GM04503 (cell line): ENCODE measurements around the gene EPB41L1.

ENCODE experiments used
- DNase-seq: peaks from one replicate; pipeline ENCODE4 v3.0.0-alpha.2; 2012; ENCODE audit warnings: low read depth

Gene EPB41L1

DNA sequence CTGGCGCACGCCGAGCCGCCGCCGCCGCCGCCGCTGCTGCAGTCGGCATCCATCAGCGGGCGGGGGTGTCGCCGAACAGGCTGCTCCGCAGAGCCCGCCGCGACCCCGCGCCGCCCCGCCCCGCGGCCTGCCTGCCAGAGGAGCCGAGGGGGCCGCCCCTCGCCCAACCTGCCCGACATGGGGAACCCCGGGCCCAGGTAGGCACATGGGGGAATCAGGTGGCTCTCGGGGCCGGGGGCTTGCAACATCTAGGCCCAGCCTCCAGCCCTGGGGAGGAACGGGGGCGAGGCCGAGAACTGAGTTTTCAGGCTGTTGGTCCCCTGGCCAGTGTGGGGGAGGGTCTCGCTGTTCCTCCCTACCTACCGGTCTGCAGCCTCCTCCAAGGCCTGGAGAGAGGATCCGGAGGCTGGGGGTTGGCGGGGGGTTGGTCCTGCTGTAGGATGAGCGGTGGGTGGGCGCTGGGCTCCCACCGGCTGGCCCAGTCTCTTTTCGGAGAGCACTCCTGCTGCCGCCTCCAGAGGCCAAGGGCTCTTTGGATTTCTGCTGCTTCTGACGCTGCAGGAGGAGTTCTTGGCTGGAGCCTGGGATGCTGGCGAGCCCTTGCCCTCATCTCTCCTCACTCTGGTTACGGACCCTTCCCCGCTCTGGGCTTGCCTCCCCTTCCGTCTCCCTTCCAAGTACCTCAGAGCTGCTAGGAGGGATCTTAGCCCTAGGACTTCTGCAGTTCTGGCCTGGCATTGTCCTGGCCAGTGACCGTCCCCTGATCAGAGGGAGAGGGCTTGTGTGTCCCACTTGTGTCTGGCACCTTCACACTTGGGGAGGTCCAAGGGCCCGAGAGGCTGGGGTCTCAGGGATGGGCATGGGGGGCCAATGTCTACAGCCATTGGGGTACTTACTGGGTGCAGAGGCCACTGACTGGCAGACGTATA is at the start of gene EPB41L1:
TSS of gene EPB41L1 (plus strand) at position 41 of the 929 bp plus-strand sequence. CDS start 19,038 bp downstream, outside the sequence.
- DNase-seq: no peak

DNA sequence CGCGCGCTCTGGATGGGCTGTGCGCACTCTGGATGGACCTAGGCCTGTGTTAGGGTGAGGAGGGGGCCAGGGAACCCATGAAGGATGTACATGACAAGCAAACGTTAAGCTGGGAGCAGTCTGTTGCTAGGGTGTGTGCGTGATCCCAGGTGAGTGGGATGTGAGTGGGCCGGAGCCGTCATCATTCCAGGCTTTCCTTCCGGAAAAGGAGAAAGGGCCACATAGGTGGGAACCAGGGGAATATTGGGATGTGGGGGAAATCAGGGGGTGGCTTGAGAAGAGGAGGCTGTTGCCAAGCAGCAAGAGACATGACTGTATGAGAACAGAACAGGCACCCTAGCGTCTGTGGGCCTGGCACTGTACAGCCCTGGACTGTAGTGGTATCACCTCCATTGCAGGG is 49.7 kb upstream of the EPB41L1 start:
- DNase-seq: no peak

DNA sequence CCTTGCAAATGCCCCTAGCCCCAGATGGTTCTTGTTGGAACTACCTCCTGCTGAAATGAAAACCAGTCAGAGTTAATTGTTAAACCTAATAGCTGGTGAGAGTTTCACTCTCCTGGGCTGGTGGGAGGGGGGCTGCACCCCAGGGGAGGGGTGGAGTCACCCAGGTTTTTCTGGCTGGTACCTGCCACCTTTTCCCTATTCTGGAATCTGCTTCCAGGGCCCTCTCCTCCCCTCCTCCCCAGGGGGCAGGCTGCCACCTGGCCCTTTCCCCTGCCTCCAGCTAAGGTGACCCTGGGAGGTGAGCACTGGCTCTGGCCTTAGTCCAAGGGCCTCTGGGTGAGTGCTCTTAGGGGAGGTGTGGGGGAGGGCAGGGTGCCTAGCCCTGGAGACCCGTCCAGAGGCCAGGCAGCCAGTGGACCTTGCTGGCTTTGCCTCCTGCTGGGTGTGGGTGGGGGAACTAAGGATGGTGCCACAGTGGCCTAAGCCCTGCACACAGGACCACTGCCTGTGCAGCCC is 48.8 kb upstream of the EPB41L1 start:
- DNase-seq: no peak

DNA sequence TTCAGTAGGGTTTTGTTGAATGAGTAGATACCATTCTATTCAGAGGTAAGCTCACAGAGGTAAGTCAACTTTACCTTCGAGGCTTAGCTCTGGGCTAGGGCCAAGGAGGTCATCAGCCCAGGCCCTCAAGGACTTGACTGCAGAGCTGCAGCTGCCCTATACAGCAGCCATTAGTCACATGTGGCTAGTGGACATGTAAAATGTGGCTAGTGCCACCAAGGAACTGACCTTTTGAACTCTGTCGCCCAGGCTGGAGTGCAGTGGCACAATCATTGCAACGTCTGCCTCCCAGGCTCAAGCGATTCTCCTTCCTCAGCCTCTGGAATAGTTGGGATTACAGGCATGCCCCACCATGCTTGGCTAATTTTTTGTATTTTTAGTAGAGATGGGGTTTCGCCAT is 47.9 kb upstream of the EPB41L1 start:
- no peak for DNase-seq

DNA sequence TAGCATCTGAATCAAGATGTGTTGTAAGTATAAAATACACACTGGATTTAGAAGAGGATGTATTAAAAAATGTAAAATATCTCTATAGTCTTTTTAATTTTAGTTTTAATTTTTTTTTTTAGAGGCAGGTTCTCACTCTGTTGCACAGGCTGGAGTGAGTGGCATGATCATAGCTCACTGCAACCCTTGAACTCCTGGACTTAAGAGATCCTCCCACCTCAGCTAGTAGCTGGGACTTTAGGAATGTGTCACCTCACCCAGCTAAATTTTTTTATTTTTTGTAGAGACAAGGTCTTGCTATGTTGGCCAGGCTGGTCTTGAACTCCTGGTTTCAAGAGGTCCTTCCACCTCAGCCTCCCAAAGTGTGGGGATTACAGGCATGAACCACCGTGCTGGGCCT is 46.7 kb upstream of the EPB41L1 start:
- DNase-seq: no peak

DNA sequence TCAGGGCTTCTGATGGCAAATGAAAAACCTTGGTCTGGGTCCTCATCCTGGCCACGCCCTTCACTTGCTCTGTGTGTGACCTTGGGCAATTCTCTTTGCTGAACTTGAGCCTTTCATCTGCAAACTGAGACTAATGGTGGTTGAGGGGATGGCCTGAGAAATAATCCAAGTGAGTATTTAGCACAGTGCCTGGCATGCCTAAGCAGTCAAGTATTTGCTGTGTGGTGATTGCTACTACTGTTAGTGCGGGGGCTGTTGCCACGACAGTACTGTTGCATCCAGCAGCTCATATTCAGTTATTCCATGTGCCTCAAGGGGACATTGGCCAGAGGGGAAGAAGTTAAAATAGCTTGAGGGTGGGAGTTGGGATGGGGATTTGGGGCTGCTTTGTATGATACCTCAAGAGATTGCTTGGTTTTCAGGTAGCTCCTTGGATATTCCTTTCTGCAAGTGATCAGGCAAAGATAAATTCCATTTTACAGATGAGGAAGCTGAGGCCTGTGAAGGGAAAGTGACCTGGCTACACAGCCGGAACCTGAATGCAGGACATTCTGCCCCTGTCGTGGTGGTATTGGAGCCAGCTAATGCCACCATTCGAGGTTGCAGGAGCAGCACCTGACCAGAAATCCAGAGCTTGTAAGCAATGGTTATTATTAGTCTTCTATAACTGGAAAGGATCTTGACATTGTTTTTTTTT is 45.1 kb upstream of the EPB41L1 start:
- DNase-seq: no peak

DNA sequence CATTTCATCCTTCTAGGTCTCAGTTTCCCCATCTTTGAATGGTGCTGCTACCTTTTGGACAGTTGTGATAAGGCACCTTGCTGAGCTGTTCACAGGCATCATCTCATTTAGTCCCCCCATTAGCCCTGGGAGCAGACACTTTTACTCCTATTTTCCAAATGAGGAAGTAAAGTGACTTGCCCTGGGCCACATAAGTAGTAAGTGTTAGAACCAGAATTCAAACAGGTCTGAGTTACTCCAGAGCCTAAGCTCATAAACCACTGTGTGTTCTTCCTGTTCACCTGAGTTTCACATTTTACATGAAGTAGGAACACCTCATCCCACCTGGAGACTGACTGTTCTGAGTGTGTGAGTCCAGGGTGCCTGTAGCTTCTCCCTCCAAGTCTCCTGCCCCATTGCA is 43.5 kb upstream of the EPB41L1 start:
- DNase-seq: no peak

DNA sequence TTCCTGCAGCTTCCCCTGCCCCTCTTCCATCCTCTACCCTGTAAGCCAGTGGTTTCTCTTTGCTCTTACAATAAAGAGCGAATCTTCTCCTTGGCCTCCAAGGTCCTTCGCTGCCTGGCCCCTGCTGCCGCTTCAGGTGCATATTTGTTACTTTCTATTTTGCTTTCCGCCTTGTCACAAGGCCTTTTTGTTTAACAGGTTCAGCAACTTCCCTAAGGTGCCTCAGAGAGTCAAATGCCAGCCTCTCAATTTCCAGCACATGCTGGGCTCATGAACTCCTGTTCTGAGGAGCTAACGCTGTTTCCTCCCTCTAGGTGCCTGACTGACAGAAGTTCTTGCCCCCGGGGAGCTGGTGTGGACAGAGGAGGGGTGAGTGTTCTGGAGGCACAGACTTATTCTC is 42.4 kb upstream of the EPB41L1 start:
- no peak for DNase-seq

DNA sequence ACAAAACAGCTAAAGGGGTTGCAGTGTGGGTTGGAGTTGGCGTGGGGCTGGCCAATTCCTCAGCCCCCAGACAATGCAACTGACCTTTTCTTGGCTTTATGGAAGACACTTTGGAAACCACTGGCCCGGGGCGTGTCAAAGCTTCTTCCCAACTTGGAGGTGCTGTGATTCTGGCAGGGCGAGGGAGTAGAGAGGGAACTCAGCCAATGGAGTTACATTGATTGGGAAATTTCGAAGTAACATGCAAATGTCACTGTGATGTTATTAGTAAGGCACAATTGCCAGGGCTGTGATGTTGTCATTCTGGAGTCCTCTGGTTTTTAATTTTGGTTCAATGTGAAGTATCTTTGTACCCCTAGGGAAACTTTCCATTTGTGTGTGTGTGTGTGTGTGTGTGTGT is 41.5 kb upstream of the EPB41L1 start:
- no peak for DNase-seq

DNA sequence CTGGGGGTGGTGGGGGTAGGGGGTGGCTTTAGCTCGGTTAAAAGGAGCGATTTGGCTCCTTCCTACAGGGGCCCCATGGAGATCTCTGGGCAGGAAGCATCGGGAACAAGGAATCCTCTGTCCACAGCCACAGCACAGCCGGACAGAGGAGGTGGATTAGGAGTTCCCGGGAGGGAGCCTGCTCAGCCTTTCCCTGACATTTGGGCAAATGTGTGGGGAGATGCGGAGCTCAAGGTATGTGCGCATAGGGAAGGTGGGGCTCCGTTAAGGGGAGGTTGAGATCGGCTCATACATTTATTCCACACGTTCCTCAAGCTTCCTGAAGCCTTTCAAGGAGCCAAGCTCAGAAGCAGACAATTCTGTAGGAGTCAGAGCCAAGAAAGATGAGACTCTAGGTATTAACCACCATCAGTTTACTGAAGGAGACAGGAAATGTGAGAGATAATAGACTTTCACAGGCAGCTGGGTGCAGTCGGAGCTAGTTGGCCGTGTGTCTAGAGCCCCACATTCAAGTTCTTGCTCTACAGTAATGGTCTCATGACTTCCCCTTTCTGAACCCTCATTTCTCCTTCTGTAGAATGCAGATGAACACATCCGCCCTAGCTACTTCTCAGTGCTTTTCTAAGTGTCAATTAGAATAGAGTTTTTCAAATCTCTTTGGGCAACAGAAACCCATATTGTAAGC is 40.8 kb upstream of the EPB41L1 start:
- DNase-seq: no peak

DNA sequence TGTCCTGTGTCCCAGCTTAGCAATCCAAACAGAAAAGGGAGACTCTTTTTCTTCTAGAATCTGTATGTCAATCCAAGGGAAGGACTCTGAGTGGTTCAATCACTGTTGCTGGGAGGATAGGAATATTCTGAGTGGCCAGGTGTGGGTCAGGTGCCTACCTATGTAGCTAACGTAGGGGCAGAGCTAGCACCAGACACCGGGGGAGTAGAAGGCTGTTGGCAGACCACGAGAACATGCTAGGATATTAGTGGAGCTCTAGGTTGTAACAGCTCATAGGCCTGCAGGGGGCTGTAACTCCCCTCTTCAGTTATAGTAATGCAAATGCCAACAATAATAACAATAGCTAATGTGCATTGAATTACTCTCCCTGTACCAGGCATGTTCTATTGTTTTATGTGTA is 39.8 kb upstream of the EPB41L1 start:
- DNase-seq: no peak

DNA sequence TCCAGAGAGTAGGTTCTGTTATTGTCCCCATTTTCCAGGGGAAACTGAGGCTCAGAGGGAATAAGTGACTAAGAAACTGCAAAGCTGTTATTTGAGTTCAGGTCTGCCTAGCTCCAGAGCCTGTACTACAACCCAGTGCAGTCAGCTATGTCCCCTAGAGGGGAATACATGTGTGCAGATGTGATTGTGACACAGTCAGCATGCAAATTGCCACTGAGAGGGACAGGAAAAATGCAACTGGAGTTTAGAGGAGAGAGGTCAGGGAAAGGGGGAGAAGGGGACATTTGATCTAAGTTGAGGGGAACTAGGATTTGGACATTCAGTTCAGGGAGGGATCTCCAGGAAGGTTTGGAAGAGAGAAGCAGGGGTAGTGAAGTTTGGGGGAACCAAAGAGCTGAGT is 38.6 kb upstream of the EPB41L1 start:
- DNase-seq: no peak

DNA sequence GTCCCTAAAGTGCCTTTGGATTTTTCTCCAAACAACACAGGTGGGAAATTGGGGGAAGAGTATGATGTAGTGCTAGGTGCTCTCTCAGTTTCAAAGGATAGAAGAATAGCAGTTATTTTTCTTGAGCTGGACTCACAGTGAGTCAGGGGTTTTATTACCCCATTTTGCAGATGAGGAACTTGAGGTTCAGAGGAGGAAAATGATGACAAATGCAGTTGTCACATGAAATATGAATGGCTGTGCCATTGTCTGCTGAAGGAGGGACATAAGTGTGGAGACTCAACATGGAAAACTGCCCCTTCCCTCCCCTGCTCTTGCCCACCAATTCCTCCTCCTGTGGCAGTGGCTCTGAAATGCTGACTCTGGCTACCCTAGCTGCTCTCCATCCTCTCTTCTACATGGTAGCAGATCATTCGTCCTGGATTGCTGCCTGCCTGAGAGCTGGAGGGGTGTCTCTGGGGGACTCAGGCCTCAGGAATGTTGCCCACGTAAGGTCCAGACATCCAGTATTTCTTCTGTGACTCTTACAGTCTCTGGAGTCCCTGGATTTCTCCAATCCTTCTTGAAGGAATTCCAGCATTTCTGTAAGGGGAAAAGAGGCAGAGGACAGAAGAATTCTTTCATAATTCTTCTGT is 37.6 kb upstream of the EPB41L1 start:
- peak; percentile 77 for DNase-seq

DNA sequence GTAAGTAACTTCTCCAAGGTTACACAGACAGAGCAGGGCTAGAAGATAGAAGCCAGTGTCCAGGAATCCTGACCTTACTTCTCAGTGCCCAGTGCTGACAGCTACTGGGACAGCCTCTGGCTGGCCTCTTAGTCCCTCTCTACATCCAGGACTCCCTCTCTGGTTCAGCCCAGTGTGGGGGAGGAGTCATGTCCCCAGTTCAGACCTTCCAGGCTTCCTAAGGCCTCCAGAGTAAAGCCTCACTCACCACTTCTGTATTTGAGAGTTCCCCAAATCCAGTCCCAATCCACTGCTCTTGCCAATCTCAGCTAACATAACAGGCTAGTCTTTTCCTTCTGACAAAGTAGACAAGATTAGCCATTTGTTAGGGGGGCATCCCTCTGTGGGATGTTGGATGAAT is 36.9 kb upstream of the EPB41L1 start:
- DNase-seq: no peak

DNA sequence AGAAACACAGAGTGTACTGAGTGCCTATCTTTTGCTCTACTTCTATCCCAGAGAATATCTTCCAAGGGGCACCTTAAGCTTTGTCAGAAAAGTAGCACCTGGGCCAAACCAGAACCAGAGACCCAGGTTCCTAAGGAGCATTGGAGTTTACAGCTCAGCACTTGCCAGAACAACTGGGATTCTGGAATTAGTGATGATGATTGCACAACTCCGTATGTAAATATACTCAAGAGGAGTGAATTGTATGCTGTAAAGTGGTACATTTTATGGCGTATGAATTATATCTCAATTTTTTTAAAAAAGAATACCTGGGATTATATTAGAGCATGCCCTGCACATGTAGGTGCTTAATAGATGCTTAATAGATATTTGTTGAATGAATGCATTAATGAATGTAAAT is 36.2 kb upstream of the EPB41L1 start:
- no peak for DNase-seq

DNA sequence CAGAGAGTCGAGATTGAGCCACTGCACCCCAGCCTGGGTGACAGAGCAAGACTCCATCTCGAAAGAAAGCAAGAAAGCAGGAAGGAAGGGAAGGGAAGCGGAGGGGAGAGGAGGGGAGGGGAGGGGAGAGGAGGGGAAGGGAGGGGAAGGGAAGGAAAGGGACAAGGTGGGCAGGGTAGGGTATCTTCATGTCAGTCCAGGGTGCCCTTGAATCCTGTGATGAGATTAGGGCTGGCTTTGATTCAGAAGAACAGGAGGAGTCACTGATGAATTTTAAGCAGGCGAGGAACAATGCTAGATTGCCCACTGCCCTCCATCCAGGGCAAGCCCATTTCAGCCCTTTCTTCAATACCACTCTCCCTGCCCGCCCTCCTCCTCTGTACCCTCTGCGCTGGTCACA is 35.0 kb upstream of the EPB41L1 start:
- no peak for DNase-seq

DNA sequence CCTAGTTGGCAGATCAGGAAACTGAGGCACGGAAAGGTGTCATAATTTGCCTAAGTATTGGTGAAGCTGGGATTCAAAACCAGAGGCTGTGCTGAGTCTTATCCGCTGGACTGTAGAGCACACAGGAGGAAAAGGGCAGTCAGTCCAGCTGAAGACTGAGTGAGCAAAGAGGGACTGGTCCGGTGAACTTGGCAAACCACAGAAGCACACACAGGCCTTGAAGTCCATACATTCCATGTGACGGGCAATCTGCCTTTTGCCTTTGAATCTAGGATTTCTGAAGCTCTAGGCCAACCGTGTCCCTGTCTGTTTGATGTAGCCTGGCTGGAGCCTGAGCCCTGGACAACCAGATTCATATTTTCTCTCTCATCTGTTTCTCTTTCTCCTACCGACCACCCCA is 34.3 kb upstream of the EPB41L1 start:
- no peak for DNase-seq

DNA sequence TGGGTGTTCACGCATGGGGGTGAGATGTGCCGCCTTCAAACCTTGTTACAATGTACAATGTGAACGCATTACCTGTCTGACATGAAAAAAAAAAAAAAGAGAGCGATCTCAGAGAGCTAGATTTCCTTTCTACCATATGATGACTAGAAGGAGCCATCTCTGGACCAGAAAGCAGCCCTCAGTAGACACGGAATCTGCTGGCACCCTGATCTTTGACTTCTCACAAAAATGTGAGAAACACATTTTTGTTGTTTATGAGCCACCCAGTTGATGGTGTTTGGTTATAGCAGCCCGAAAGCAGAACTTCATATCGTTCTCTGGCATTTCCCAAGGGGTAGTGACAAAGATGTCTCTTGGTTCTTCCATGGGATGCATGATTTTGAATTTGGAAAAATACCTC is 33.5 kb upstream of the EPB41L1 start:
- DNase-seq: no peak

DNA sequence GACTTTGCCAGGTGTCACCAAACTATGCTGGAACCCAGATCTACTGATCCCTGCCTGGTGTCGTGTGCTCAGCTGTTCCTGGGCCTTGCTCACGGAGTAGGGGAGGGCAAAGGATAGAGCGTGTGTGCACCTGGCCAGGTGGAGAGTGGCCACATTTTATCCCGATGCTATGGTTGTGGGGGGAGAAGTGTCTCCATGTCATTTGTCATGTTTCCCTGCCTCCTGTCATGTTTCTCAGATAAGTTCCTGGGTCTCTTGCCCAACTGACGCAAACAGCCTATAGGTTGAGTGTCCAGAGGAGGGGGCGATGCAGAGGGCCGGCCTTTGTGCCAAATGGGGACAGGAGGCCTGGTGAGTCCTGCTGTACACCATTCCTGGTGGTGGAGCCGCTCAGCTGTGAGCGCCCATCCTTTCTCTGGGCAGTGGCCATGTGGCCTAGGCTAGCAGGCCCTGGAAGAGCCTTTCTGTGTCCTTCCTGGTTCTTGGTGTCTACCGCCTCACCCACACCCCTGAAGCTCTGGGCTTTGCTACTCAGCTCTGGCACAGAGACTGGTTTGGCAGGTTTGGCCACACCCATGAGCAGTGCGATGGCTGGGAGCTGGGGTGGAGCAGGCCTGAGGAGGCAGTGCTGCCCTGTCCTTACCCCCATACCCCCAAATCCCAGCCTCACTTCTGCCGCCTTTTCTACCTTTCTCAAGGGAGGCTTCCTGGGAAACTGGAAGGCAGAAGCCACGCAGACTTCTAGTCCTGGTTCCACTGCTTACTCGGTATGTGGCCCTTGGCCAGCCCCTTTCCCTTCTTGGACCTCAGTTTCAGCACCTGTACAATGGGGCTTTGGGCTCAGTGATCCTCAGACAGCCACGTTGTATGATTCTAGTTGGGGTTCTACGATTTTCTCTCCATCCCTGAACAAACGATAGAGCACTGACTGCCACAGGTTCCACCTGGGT is 32.3 kb upstream of the EPB41L1 start:
- no peak for DNase-seq

DNA sequence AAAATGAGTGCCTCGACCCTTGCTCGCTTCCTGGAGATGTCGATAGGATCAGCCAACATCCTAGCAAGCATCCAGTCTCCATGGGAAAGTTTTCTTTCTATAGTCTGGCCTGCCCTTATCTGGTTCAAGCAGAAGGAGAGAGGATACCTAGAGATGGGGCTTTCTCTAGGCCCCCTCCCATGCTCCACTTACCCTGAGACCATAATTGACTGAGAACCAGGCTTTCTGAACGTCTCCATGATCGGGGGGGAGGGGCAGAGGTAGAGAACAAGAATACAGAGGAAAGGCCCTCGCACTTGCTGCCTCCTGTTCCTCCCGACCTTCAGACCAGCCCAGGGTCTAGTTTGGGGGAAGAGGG is 31.6 kb upstream of the EPB41L1 start:
- DNase-seq: no peak

DNA sequence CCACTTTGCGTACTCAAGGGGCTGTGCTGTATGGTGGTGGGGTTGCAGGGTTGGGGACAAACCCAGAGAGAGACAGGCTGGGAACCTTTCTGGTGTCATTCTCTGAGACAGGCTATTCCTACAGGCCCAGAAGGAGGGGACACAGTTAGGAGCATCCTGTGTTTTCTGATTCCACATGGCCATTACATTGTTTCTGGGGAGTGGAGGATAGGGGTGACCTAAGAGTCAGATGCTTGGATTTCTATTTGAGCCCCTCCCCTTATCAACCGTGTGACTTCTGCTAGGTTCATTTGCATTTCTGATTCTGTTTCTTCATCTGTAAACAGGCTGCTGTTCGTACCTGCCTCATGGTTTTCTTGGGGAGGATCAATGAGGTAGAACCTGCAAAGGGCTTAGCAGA is 29.4 kb upstream of the EPB41L1 start:
- no peak for DNase-seq
